ENCODE results near the gene SYNPR.

Gene SYNPR

GRCh38 chr3:63607716-63608115 lies 329.6 kb downstream of the SYNPR start:
- H3K18ac ChIP-seq (ENCODE audit: low read length) = no peak overlapping the region
- H3K56ac ChIP-seq (ENCODE audit: low read length) = no peak overlapping the region
- no CpG with 5 or more reads among the region's 3 CpGs for WGBS (ENCODE audit: extremely low coverage, insufficient coverage, low lambda C conversion rate)
- no peak overlapping the region for H3K4me3 ChIP-seq (ENCODE audit: low read length)
- H2BK120ac ChIP-seq (ENCODE audit: low read depth, low read length) = no peak overlapping the region
- H3K4ac ChIP-seq (ENCODE audit: low read depth, low read length) = no peak overlapping the region
- no peak overlapping the region for H3K4me2 ChIP-seq (ENCODE audit: low read length)
- DNase-seq = no peak
- no peaks in the 10 kb centered on the region for H3K4me1 ChIP-seq (ENCODE audit: control insufficient read depth, low read depth, low read length)
- H3K9ac ChIP-seq (ENCODE audit: low read length) = no peak overlapping the region
- no peak overlapping the region for H4K5ac ChIP-seq (ENCODE audit: low read length)
- no peaks in the 10 kb centered on the region for H3K79me2 ChIP-seq (ENCODE audit: control insufficient read depth, insufficient read depth, low read length)
- H2BK5ac ChIP-seq (ENCODE audit: low read length) = no peak overlapping the region
- no peaks in the 10 kb centered on the region for H3K79me1 ChIP-seq (ENCODE audit: low read length)
- H2BK15ac ChIP-seq (replicated peaks; ENCODE audit: low read depth) = no peak overlapping the region
- H4K8ac ChIP-seq (ENCODE audit: low read depth, low read length) = no peak overlapping the region
- H2AK5ac ChIP-seq (ENCODE audit: low read length) = no peak overlapping the region
- H3K27me3 ChIP-seq (ENCODE audit: insufficient read depth, low read length, poor library complexity) = no peaks in the 10 kb centered on the region
- H3K23ac ChIP-seq (ENCODE audit: low read length) = no peak overlapping the region
- no peak overlapping the region for H3K27ac ChIP-seq (ENCODE audit: low read depth, low read length)
- no peaks in the 10 kb centered on the region for H3K36me3 ChIP-seq (ENCODE audit: control insufficient read depth, insufficient read depth, low read length)

- no peak overlapping the region for H4K5ac ChIP-seq (ENCODE audit: low read length)
- H3K4me3 ChIP-seq (ENCODE audit: low read length) = no peak overlapping the region
- no CpG with 5 or more reads among the region's 7 CpGs for WGBS (ENCODE audit: extremely low coverage, insufficient coverage, low lambda C conversion rate)
These were observed 331.3 kb downstream of the SYNPR start for GRCh38 chr3:63609408-63609807.

DNA sequence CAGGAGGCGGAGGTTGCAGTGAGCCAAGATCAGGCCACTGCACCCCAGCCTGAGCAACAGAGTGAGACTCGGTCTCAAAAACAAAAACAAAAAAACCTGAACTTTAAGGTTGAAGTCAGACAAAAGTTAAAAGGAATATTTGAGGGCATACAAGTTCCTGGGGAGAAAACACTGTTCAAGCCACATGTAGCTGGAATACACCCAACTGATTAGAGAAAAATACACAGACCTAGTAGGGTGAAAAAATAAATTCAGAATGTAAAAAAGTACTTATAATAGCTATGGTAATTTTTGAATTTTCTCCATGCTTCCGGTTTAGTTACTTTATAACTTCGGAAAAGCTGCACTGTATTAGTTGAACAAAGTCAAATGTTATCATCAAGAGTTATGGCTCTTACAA lies 331.7 kb downstream of the SYNPR start:
- Histone ChIP-seq H3K4me3 (ENCODE audit: low read length) (no peak overlapping the region), H2AK5ac (ENCODE audit: low read length) (no peak overlapping the region), H3K79me1 (ENCODE audit: low read length) (no peaks in the 10 kb centered on the region), H2BK120ac (ENCODE audit: low read depth, low read length) (no peak overlapping the region), H3K4me2 (ENCODE audit: low read length) (no peak overlapping the region), H2BK5ac (ENCODE audit: low read length) (no peak overlapping the region), H3K9ac (ENCODE audit: low read length) (no peak overlapping the region), H3K56ac (ENCODE audit: low read length) (no peak overlapping the region), H3K27me3 (ENCODE audit: insufficient read depth, low read length, poor library complexity) (no peaks in the 10 kb centered on the region), H3K36me3 (ENCODE audit: control insufficient read depth, insufficient read depth, low read length) (no peaks in the 10 kb centered on the region), H3K18ac (ENCODE audit: low read length) (no peak overlapping the region), H3K27ac (ENCODE audit: low read depth, low read length) (no peak overlapping the region), H3K23ac (ENCODE audit: low read length) (no peak overlapping the region), H2BK15ac (replicated peaks; ENCODE audit: low read depth) (no peak overlapping the region), H3K79me2 (ENCODE audit: control insufficient read depth, insufficient read depth, low read length) (no peaks in the 10 kb centered on the region), H4K5ac (ENCODE audit: low read length) (no peak overlapping the region), H4K8ac (ENCODE audit: low read depth, low read length) (no peak overlapping the region), H3K4ac (ENCODE audit: low read depth, low read length) (no peak overlapping the region), H3K4me1 (ENCODE audit: control insufficient read depth, low read depth, low read length) (no peaks in the 10 kb centered on the region)
- no CpG with 5 or more reads among the region's 4 CpGs for WGBS (ENCODE audit: extremely low coverage, insufficient coverage, low lambda C conversion rate)
- no peak for DNase-seq

More at GRCh38 chr3:63609408-63609807, 331.3 kb downstream of the SYNPR start:
- Histone ChIP-seq H3K56ac (ENCODE audit: low read length) (no peak overlapping the region), H2BK15ac (replicated peaks; ENCODE audit: low read depth) (no peak overlapping the region), H3K18ac (ENCODE audit: low read length) (no peak overlapping the region), H3K27ac (ENCODE audit: low read depth, low read length) (no peak overlapping the region), H3K9ac (ENCODE audit: low read length) (no peak overlapping the region), H3K4ac (ENCODE audit: low read depth, low read length) (no peak overlapping the region), H4K8ac (ENCODE audit: low read depth, low read length) (no peak overlapping the region), H3K79me1 (ENCODE audit: low read length) (no peaks in the 10 kb centered on the region), H2BK5ac (ENCODE audit: low read length) (no peak overlapping the region), H3K4me1 (ENCODE audit: control insufficient read depth, low read depth, low read length) (no peaks in the 10 kb centered on the region), H2AK5ac (ENCODE audit: low read length) (no peak overlapping the region), H3K36me3 (ENCODE audit: control insufficient read depth, insufficient read depth, low read length) (no peaks in the 10 kb centered on the region), H3K23ac (ENCODE audit: low read length) (no peak overlapping the region), H3K27me3 (ENCODE audit: insufficient read depth, low read length, poor library complexity) (no peaks in the 10 kb centered on the region), H3K4me2 (ENCODE audit: low read length) (no peak overlapping the region), H2BK120ac (ENCODE audit: low read depth, low read length) (no peak overlapping the region), H3K79me2 (ENCODE audit: control insufficient read depth, insufficient read depth, low read length) (no peaks in the 10 kb centered on the region)
- no peak for DNase-seq

DNA sequence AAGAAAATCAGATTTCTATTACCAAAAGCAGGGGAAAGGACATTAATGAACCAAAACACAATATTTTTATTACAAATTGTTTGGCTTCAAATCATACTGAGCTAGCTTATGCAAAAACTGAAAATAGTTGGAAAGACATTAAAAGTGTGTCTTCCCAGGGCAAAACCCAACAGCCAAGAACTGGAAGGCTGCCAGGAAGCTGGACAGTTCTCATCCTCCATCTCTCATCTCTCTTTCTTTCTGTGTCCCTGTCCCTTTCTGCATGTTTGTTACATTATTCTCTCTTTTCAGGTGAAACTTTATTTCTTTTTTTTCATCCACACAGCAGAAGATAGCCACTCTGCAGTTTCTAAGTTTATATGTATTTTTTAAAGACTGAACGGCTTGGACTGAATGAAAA lies 333.3 kb downstream of the SYNPR start:
- H3K79me1 ChIP-seq (ENCODE audit: low read length) = no peaks in the 10 kb centered on the region
- no peak overlapping the region for H3K56ac ChIP-seq (ENCODE audit: low read length)
- no peak for DNase-seq
- H3K4me1 ChIP-seq (ENCODE audit: control insufficient read depth, low read depth, low read length) = no peaks in the 10 kb centered on the region
- no peaks in the 10 kb centered on the region for H3K79me2 ChIP-seq (ENCODE audit: control insufficient read depth, insufficient read depth, low read length)
- H2BK120ac ChIP-seq (ENCODE audit: low read depth, low read length) = no peak overlapping the region
- no peak overlapping the region for H4K8ac ChIP-seq (ENCODE audit: low read depth, low read length)
- H3K4ac ChIP-seq (ENCODE audit: low read depth, low read length) = no peak overlapping the region
- no peak overlapping the region for H4K5ac ChIP-seq (ENCODE audit: low read length)
- no peaks in the 10 kb centered on the region for H3K27me3 ChIP-seq (ENCODE audit: insufficient read depth, low read length, poor library complexity)
- H3K27ac ChIP-seq (ENCODE audit: low read depth, low read length) = no peak overlapping the region
- no peak overlapping the region for H3K18ac ChIP-seq (ENCODE audit: low read length)
- H2BK15ac ChIP-seq (replicated peaks; ENCODE audit: low read depth) = no peak overlapping the region
- no peak overlapping the region for H2BK5ac ChIP-seq (ENCODE audit: low read length)
- H3K23ac ChIP-seq (ENCODE audit: low read length) = no peak overlapping the region
- no peak overlapping the region for H3K4me3 ChIP-seq (ENCODE audit: low read length)
- H3K36me3 ChIP-seq (ENCODE audit: control insufficient read depth, insufficient read depth, low read length) = no peaks in the 10 kb centered on the region
- no peak overlapping the region for H3K9ac ChIP-seq (ENCODE audit: low read length)
- no peak overlapping the region for H2AK5ac ChIP-seq (ENCODE audit: low read length)
- H3K4me2 ChIP-seq (ENCODE audit: low read length) = no peak overlapping the region
- whole genome bisulfite sequencing (ENCODE audit: extremely low coverage, insufficient coverage, low lambda C conversion rate) = no CpG with 5 or more reads among the region's 1 CpG

DNA sequence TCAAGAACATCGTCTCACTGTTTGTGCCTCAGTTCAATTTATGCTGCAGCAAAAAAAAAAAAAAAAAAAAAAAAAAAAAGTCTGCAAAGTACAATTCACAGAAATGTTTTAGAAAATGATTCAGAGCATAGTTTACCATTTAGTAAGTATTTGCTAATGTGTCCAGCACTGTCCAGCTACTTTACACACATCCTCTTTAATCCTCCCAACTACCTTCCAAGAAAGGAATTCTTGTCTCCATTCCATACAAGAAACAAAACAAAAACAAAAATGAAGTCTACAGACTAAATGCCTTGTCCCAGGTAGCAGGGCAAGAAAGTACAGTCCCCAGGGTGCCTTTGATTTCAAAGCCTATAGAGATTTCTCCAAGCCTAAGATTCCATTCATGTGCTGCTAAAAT lies 335.5 kb downstream of the SYNPR start:
- peaks cover 10% of the 10 kb centered on the region for H3K4me1 ChIP-seq (ENCODE audit: control insufficient read depth, low read depth, low read length)
- H2BK5ac ChIP-seq (ENCODE audit: low read length) = no peak overlapping the region
- H3K27me3 ChIP-seq (ENCODE audit: insufficient read depth, low read length, poor library complexity) = no peaks in the 10 kb centered on the region
- H3K4me3 ChIP-seq (ENCODE audit: low read length) = no peak overlapping the region
- no peak overlapping the region for H3K23ac ChIP-seq (ENCODE audit: low read length)
- H3K56ac ChIP-seq (ENCODE audit: low read length) = no peak overlapping the region
- WGBS (ENCODE audit: extremely low coverage, insufficient coverage, low lambda C conversion rate) = no CpG with 5 or more reads among the region's 1 CpG
- no peak overlapping the region for H2BK120ac ChIP-seq (ENCODE audit: low read depth, low read length)
- H4K8ac ChIP-seq (ENCODE audit: low read depth, low read length) = no peak overlapping the region
- DNase-seq = no peak
- H3K18ac ChIP-seq (ENCODE audit: low read length) = no peak overlapping the region
- no peak overlapping the region for H3K27ac ChIP-seq (ENCODE audit: low read depth, low read length)
- no peak overlapping the region for H2BK15ac ChIP-seq (replicated peaks; ENCODE audit: low read depth)
- H3K4ac ChIP-seq (ENCODE audit: low read depth, low read length) = no peak overlapping the region
- H3K4me2 ChIP-seq (ENCODE audit: low read length) = no peak overlapping the region
- no peak overlapping the region for H4K5ac ChIP-seq (ENCODE audit: low read length)
- H3K36me3 ChIP-seq (ENCODE audit: control insufficient read depth, insufficient read depth, low read length) = no peaks in the 10 kb centered on the region
- H3K79me2 ChIP-seq (ENCODE audit: control insufficient read depth, insufficient read depth, low read length) = no peaks in the 10 kb centered on the region
- H2AK5ac ChIP-seq (ENCODE audit: low read length) = no peak overlapping the region
- no peak overlapping the region for H3K9ac ChIP-seq (ENCODE audit: low read length)
- no peaks in the 10 kb centered on the region for H3K79me1 ChIP-seq (ENCODE audit: low read length)

GRCh38 chr3:63617391-63617790 lies 339.3 kb downstream of the SYNPR start:
- no CpG with 5 or more reads among the region's 4 CpGs for WGBS (ENCODE audit: extremely low coverage, insufficient coverage, low lambda C conversion rate)
- peak; percentile 60 for DNase-seq
- Histone ChIP-seq H3K79me2 (ENCODE audit: control insufficient read depth, insufficient read depth, low read length) (no peaks in the 10 kb centered on the region), H3K4me1 (ENCODE audit: control insufficient read depth, low read depth, low read length) (peaks cover 17% of the 10 kb centered on the region), H3K9ac (ENCODE audit: low read length) (no peak overlapping the region), H3K27me3 (ENCODE audit: insufficient read depth, low read length, poor library complexity) (no peaks in the 10 kb centered on the region), H3K36me3 (ENCODE audit: control insufficient read depth, insufficient read depth, low read length) (no peaks in the 10 kb centered on the region), H2BK120ac (ENCODE audit: low read depth, low read length) (no peak overlapping the region), H2BK15ac (replicated peaks; ENCODE audit: low read depth) (no peak overlapping the region), H4K8ac (ENCODE audit: low read depth, low read length) (no peak overlapping the region), H3K4me2 (ENCODE audit: low read length) (no peak overlapping the region), H2AK5ac (ENCODE audit: low read length) (no peak overlapping the region), H3K27ac (ENCODE audit: low read depth, low read length) (no peak overlapping the region), H3K56ac (ENCODE audit: low read length) (no peak overlapping the region), H3K4ac (ENCODE audit: low read depth, low read length) (peak overlapping the region; percentile 57), H3K4me3 (ENCODE audit: low read length) (no peak overlapping the region), H3K79me1 (ENCODE audit: low read length) (no peaks in the 10 kb centered on the region), H3K18ac (ENCODE audit: low read length) (peak overlapping the region; percentile 8), H3K23ac (ENCODE audit: low read length) (no peak overlapping the region), H4K5ac (ENCODE audit: low read length) (no peak overlapping the region), H2BK5ac (ENCODE audit: low read length) (no peak overlapping the region)
